HG03064 (cell line): ENCODE data around the gene SH3BP2.

Source experiments
- ATAC-seq: cut with Tn5 transposase; IDR thresholded peaks from one replicate; pipeline ENCODE4 v1.9.1; 2021; ENCODE audit warnings: low read depth; ENCODE audit not compliant: unreplicated experiment

SH3BP2 gene, protein sequence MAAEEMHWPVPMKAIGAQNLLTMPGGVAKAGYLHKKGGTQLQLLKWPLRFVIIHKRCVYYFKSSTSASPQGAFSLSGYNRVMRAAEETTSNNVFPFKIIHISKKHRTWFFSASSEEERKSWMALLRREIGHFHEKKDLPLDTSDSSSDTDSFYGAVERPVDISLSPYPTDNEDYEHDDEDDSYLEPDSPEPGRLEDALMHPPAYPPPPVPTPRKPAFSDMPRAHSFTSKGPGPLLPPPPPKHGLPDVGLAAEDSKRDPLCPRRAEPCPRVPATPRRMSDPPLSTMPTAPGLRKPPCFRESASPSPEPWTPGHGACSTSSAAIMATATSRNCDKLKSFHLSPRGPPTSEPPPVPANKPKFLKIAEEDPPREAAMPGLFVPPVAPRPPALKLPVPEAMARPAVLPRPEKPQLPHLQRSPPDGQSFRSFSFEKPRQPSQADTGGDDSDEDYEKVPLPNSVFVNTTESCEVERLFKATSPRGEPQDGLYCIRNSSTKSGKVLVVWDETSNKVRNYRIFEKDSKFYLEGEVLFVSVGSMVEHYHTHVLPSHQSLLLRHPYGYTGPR

DNA sequence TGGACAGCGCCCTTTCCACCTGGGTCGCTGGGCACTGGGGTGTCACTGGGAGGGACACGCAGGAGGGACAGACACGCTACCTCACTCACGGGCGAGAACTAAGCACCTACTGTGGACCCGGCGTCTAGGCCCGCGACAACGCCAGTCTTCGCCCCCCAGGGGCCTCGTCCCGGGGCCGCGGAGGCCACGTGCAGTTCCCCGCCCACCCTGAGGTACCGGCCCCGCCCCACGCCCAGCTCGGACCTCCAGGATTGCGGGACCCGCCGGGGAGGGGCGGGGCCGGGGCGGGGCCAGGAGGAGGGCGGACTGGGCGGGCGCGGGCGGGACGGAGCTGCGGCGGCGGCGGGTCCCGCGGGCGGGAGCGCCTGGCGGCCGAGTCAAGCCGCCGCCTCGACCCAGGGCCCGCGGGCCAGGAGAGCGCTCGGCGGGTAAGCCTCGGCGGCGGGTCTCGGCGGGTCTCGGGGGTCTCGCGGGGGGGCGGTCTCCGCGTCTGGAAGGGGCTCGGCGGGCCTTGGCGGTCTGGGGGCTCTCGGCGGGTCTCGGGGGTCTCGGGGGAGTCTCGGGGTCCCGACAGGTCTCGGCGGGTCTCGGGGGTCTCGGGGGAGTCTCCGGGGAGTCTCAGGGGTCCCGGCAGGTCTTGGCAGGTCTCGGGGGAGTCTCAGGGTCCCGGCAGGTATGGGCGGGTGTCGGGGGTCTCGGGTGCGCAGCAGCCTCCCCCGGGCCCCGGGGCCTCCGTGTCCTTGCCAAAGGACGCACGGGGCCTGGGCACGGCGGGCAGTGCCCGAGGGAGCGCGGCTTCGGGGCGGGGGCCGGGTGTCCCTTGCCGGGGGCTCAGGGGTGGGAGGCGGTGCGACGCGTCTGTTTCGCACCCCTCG, at the start of gene SH3BP2:
TSS of gene SH3BP2 (plus strand) at position 375 of the 875 bp plus-strand sequence. CDS start 27,533 bp downstream, outside the sequence.
- ATAC-seq = no peak

DNA sequence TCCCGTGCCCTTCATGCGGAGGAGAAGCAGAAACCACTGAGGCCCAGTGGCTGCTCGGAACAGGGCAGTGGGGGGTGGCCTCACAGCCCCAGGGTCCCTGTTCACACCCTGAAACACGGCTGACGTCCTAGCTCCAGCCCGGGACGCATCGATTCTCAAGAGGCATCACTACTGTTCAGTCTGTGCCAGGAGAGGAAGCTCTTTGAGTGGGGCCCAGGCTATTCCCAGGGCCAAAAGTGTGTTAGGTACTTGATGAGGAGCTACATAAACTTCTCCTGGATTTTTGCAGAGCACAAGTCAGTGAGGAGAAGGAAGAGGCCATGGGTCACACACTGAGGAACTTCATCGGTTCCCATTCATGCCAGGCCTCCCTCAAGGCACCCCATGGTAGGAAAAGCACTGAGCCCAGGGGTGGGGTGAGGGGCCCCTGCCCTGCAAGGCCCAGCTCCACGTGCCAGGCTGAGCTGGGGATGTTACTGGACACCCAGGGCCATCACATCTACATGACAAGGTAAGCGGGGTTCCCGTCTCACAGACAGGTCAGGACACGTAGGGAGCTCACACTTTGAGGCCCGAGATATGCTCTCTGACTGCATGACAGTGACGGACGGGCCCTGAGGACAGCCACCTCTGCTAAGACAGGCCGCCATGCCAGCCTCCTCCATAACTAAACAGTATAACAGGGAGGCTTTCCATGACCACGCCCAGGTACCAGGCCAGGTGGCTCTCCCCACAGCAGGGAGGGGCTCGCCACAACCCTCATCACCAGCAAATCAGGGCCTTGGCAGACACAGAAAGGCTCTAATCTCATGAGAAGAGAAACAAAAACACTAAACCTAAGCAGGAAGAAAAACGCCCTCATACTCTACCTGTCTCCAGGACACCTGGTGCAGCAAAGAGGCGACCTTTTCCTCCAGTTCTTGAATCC, 49.1 kb upstream of the SH3BP2 start:
- no peak for ATAC-seq

DNA sequence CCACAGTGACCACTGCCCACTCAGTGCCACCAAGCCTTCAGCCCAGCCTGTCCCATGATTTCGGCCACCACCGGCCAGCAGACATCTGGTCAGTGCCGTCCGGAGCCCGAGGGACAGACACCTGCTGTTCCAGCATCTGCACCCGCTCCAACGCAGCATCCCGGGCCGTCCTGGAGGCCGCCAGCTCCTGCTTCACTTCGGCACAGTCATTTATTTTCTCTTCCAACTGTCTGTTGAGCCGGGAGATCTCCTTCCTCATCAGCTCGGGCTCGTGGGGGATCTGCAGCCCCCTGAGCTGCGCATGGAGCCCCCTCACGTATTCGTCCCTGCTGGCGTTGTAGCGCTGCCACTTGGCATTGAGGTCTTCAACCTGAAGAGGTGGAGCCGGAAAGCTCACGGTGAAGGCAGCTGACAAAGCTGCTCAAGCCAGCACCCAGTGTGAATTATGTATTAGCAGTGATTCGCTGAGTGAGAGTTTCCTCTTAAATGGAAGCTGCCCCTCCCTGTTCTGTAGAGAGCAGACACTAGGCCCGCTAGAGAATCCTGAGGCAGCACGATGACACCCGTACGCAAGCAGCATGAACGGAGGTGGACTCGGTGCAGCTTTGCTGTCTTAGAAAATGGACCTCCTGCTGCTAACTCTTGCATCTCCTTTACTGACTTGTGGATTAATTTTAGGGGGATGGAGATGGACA, 48.2 kb upstream of the SH3BP2 start:
- ATAC-seq = no peak

GRCh38 chr4:2745516-2745915, 47.4 kb upstream of the SH3BP2 start:
- ATAC-seq = no peak

DNA sequence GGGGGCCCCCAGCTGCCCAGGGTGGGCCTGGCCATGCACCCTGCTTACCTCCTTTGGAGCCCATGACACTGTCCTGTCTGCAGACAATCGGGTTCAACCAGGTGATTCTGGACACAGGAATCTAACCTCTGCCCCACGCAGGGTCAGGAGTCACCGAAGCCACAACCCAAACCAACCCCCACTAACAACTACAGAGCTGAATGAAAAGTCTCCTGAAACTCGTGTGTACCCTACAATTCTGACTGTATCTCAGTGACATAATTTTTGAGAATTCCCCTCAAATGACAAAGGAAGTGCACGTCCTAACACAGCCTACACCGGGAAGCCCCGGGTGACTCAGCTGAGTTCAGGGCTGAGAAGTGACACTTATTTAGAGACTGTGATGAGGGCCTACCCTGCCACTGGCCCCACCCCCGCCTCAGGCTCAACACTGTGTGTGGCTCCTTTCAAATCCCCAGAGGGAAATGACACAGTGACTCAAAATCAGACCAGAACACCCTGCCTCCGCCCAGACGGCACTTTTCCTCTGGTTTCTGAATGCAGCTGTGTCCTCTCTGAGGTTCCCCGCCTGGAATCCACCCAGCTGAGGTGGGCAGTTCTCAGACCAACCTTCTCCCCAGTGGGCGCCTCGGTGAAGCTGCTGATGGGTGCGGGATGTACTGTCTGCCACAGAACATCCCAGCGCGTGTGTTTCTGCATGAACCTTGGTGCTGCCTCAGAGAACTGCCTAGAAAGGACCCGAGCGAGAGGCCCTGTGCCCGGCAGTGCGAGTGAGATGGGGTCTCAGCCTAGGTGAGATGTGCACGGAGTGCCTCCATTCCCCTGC, 46.7 kb upstream of the SH3BP2 start:
- ATAC-seq = peak; percentile 74

DNA sequence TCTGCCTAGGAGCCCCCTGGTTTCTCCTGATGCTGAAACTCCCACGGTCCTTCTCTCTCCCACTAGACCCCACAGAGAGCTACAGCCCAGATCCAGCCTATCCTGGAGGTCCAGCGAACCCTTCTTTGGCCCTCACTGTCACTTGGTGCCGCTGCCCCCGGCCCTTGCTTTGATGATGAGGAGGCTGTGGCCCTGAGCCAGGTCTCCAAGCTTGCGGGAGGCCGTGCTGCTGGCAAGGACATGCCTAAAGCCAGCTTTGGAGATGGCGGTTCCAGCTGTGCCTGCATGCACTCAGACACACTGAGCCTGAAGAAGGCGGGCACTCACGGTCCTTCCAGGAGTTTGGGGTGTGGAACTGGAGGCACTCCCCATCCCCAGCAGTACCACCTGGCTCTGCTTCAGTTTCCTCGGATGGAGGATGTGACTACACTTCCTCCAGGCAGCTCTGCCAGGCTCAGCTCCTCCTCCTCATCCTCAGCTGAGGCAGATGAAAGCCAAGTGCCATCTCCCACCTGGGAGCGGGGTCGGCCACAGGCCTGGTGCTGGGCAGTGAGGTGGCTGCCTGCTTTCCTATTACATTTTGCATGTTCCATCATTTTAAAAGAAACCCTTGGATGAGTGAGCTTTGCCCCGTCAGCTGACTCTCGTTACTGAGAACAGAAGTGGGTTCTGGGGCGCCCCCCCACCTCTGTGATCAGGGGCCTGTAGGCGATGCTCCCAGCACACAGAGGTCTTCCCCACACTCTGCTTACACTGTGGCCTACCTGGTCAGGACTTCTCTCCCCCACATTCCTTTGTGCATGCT, 45.8 kb upstream of the SH3BP2 start:
- no peak for ATAC-seq

GRCh38 chr4:2750719-2751605, 41.9 kb upstream of the SH3BP2 start:
- no peak for ATAC-seq

DNA sequence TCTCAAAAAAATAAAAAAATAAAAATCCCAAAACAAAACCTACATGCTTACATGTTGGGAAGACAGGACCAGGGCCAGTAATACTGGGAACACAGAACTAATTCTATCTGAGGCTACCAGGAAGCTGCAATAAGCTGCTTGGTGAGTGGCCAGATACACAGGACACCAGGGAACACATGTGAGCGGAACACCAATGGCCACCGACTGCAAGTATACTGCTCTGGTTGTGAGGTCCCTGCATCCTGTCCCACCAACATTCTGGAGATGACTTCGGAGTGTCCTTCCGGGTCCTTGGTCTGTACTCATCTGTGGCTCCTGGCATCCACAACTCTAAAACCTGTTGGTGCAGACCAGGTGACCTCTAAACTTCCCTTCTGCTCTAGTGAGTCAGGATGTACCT, 39.4 kb upstream of the SH3BP2 start:
- ATAC-seq = no peak

GRCh38 chr4:2754848-2755819, 37.8 kb upstream of the SH3BP2 start:
- ATAC-seq = no peak

DNA sequence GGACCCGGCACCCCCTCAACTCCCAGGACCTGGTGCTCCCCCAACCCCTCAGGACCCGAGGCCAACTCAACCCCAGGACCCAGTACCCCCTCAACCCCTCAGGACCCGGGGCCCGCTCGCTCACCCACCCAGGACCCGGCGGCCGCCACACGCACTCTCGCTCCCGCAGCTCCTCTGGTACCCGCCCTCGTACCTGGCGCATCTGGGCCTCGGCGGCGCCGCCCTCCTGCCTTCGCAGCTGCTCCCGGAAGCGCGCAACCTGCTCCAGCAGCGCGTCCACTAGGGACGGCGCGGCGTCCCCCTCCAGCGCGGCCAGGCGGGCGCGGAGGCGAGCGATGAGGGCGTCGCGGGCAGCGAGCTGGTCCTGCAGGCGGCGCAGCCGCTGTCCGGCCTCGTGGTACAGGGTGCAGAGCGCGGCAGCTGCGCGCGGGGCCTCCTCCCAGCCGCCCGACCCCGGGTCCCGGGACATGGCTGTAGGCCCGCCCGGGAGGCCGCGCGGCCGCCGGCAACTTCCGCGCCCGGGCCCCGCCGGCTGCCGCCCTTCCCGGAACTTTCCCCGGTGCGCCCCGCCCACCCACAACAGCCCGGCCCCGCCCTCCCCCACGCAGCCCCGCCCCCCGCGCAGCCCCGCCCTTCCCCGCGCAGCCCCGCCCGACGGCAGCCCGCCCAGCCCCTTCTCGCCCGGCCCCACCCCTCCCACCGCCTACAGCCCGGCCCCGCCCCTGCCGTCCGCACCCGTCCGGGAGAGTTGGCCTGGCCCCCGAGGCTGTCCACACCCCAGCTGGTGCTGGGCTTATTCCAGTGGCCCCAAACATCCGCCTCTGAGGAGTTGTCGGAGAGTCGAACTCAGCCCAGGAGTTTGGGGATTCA, 36.8 kb upstream of the SH3BP2 start, which contains the start of gene TNIP2:
TSS of gene TNIP2 (minus strand) at position 516 of the 870 bp plus-strand sequence. CDS start at position 469, 47 bp downstream.
- peak; percentile 63 for ATAC-seq

DNA sequence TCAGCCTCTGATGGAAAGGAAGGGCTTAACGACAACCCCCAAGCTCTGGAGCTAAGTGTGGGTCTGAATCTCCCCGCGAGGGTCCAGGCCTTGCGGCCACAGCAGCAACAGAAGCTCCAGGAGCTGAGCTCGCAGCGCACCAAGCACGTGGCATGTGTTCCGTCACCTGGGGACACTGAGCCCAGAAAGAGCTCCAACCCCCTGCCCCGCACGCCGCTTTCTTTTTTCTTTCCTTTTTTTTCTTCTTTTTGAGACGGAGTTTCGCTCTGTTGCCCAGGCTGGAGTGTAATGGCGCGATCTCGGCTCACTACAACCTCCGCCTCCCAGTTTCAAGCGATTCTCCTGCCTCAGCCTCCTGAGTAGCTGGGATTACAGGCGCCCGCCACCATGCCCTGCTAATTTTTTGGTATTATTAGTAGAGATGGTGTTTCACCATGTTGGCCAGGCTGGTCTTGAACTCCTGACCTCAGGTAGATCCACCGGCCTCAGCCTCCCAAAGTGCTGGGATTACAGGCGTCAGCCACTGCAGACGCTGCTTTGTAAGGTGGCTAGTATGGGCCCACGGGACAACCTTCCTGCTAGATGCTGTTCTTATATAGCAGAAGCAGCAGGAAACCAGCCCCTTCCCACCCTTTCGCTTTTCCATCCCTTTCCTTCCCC, 36.1 kb upstream of the SH3BP2 start:
- no peak for ATAC-seq

- ATAC-seq = no peak
Observed at GRCh38 chr4:2757426-2757825, 35.5 kb upstream of the SH3BP2 start.

DNA sequence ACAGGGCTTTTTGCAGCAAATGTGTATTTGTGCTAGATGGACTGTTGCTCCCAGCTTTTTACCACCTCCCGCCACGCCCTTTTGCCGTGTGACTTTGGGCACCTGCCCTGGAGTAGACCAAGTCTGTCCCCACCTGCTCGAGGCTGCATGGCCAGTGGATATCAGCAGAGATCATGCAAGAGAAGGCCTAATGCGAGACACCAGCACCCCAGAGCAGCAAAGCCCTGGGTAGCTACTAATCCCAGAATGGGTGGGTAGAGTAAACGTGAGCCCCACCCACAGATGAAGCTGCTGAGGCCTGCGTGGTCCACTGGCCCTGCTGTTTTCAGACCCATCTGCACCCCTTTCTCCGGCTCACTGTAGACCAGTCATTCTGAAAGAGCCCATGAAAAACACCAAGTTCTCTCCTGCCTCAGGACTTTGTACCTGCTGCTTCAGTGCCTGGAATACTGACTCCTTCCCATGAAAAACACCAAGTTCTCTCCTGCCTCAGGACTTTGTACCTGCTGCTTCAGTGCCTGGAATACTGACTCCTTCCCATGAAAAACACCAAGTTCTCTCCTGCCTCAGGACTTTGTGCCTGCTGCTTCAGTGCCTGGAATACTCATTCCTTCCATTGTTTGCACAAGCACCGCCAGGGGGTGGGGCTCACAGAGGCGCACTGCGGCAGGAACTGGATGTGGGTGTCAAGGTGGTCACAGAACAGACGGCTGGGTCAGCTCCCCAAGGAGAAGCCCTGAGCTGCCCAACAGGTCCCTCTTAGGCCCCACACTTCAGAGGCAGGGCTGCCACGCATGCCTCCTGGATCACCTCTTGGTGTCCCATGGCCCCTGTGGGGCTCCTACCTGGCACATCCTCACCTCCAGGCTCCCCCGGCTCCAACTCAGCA, 31.6 kb upstream of the SH3BP2 start:
- no peak for ATAC-seq
